B cell (primary cell): ENCODE measurements around the gene FRMPD4. TPM values are rescaled to one million over a fixed set of nuclear protein-coding genes. Genes with fewer than 3 reads are reported as not detected.
"Not testable (repeated sequence)": the region's sequence is repeated elsewhere in the genome, so short reads cannot be mapped to it uniquely, and the experiment has no call there.

Experiments used
- ATAC-seq: fragments of 200-7000 bp; cut with Tn5 transposase; one replicate; pipeline ENCODE4 v1.10.0; 2021; ENCODE audit warnings: low read depth, mild to moderate bottlenecking, moderate number of reproducible peaks, moderate library complexity
- CTCF ChIA-PET: fragments of 350-600 bp; sonication (Branson Sonifier 250); formaldehyde crosslinking; loops from one replicate; lab custom pipeline; 2021; ENCODE audit warnings: antibody characterized with exemption, inconsistent platforms; lab: Charles Lee
- POLR2A ChIA-PET: fragments of 350-600 bp; sonication (Branson Sonifier 250); formaldehyde crosslinking; loops from one replicate; lab custom pipeline; 2021; ENCODE audit warnings: antibody characterized with exemption; lab: Charles Lee
- DNase-seq: peaks from one replicate; pipeline ENCODE4 v3.0.0; 2013
- H2AFZ ChIP-seq: 2 replicates; pipeline ENCODE4 v1.6.1; 2012; ENCODE audit warnings: mild to moderate bottlenecking, low read depth, low read length; ENCODE audit not compliant: insufficient read depth, poor library complexity, severe bottlenecking
- H3K27ac ChIP-seq, 2 donors: 1 replicate in 1 of 2; 2 replicates in 1 of 2; pipeline ENCODE4 v1.5.1; 2012 to 2013; ENCODE audit warnings: low read length in 2 of 2, mild to moderate bottlenecking in 2 of 2, moderate library complexity in 1 of 2
- H3K27me3 ChIP-seq, 4 experiments: fragments of 200-600 bp in 1 of 4; sonication (generic) in 1 of 4; replicated peaks in 1 of 4; 1 replicate in 2 of 4; 2 replicates in 2 of 4; pipeline versions ENCODE4 v1.6.1 to v1.7.0; 2013 to 2016; ENCODE audit warnings: low read length in 3 of 4, mild to moderate bottlenecking in 2 of 4, mixed read lengths in 1 of 4, moderate library complexity in 1 of 4; ENCODE audit not compliant: insufficient read depth in 4 of 4, control insufficient read depth in 3 of 4; ENCODE audit errors: control extremely low read depth in 1 of 4
- H3K36me3 ChIP-seq, 2 experiments: replicated peaks in 1 of 2; 1 replicate in 1 of 2; 2 replicates in 1 of 2; pipeline versions ENCODE4 v1.6.1 to v1.7.1; 2013; ENCODE audit warnings: low read length in 1 of 2; ENCODE audit not compliant: insufficient read depth in 2 of 2, control insufficient read depth in 1 of 2; ENCODE audit errors: control extremely low read depth in 1 of 2, extremely low read depth in 1 of 2
- H3K4me1 ChIP-seq, 2 donors: fragments of 200-600 bp in 1 of 2; sonication (generic) in 1 of 2; 1 replicate in 1 of 2; 2 replicates in 1 of 2; pipeline versions ENCODE4 v1.5.1 to v1.6.1; 2013 to 2017; ENCODE audit warnings: low read length in 2 of 2; ENCODE audit not compliant: control insufficient read depth in 2 of 2, insufficient read depth in 2 of 2
- H3K4me2 ChIP-seq: replicated peaks from 2 replicates; pipeline ENCODE3; 2012; ENCODE audit warnings: mild to moderate bottlenecking, low read depth, low read length; ENCODE audit not compliant: poor library complexity, severe bottlenecking
- H3K4me3 ChIP-seq, 5 experiments: fragments of 200-600 bp in 1 of 5; sonication (generic) in 1 of 5; 1 replicate in 3 of 5; 2 replicates in 2 of 5; pipeline versions ENCODE4 v1.5.1 to v1.7.0; 2011 to 2016; ENCODE audit warnings: low read length in 4 of 5, mild to moderate bottlenecking in 4 of 5, low read depth in 2 of 5, control low read depth in 1 of 5, moderate library complexity in 1 of 5; ENCODE audit not compliant: insufficient read depth in 1 of 5; ENCODE audit errors: control extremely low read depth in 1 of 5, extremely low read depth in 1 of 5
- H3K79me2 ChIP-seq: fragments of 200-600 bp; sonication (generic); one replicate; pipeline ENCODE4 v1.6.0; 2016; ENCODE audit warnings: low read length; ENCODE audit not compliant: control insufficient read depth, insufficient read depth
- H3K9ac ChIP-seq: fragments of 200-600 bp; sonication (generic); 2 replicates; pipeline ENCODE4 v1.6.1; 2017; ENCODE audit warnings: mild to moderate bottlenecking, low read length, moderate library complexity
- H3K9me3 ChIP-seq, 3 donors: one replicate each; pipeline versions ENCODE4 v1.6.1 to v1.7.1; 2013; ENCODE audit warnings: low read length in 2 of 3; ENCODE audit not compliant: control insufficient read depth in 2 of 3, insufficient read depth in 1 of 3; ENCODE audit errors: control extremely low read depth in 1 of 3
- H4K20me1 ChIP-seq: 2 replicates; pipeline ENCODE4 v1.6.0; 2012; ENCODE audit warnings: mild to moderate bottlenecking, low read length; ENCODE audit not compliant: insufficient read depth, control insufficient read depth, poor library complexity, severe bottlenecking
- H3K27ac Mint-ChIP-seq: one replicate; pipeline ENCODE4 v1.8.0; 2021; ENCODE audit warnings: mixed read lengths
- H3K27me3 Mint-ChIP-seq: one replicate; pipeline ENCODE4 v1.8.0; 2021; ENCODE audit warnings: mixed read lengths
- H3K4me1 Mint-ChIP-seq: one replicate; pipeline ENCODE4 v1.8.0; 2021; ENCODE audit warnings: mixed read lengths
- H3K4me3 Mint-ChIP-seq: one replicate; pipeline ENCODE4 v1.8.0; 2021; ENCODE audit warnings: mixed read lengths
- H3K9me3 Mint-ChIP-seq: one replicate; pipeline ENCODE4 v1.8.0; 2022; ENCODE audit warnings: mixed read lengths; ENCODE audit not compliant: insufficient read depth
- EZH2 ChIP-seq: IDR thresholded peaks from 2 replicates; pipeline ENCODE4 v1.6.1; 2012; ENCODE audit warnings: borderline replicate concordance, low read depth, mild to moderate bottlenecking, moderate library complexity, low read length; ENCODE audit not compliant: insufficient read depth, poor library complexity, severe bottlenecking
- WGBS: methylation state at CpG from one replicate; pipeline ENCODE4 v1.1.5; 2013; ENCODE audit warnings: missing lambda C conversion rate; ENCODE audit not compliant: insufficient coverage; 5-methylcytosine and 5-hydroxymethylcytosine counted together
- intact Hi-C: fragments of 100-400 bp; cut with micrococcal nuclease; formaldehyde crosslinking; loops from one replicate; pipeline ENCODE4 v1.10.0; 2022
- polyA plus RNA-seq: library from polyadenylated mRNA; depleted of rRNA; stranded (reverse); fragments of >200 nt; gene quantifications from 2 replicates; pipeline ENCODE4 v1.2.3, GENCODE V29; 2012
- total RNA-seq, 2 donors: library from RNA; stranded (reverse); fragments of 120-200 nt in 1 of 2; gene quantifications; 1 replicate in 1 of 2; 2 replicates in 1 of 2; pipeline versions ENCODE4 v1.2.3 to v1.2.4, GENCODE V29; 2013 to 2022
- TF ChIP-seq, protein P1 (sequence below): fragments of 200-600 bp; IDR thresholded peaks from one replicate; pipeline ENCODE4 v1.8.0; 2022; ENCODE audit warnings: antibody characterized with exemption, mild to moderate bottlenecking

FRMPD4 gene
- total and polyA plus RNA-seq, 2 donors (not counting 1 experiment from before 2014, with no cell fraction given), result not detected

DNA sequence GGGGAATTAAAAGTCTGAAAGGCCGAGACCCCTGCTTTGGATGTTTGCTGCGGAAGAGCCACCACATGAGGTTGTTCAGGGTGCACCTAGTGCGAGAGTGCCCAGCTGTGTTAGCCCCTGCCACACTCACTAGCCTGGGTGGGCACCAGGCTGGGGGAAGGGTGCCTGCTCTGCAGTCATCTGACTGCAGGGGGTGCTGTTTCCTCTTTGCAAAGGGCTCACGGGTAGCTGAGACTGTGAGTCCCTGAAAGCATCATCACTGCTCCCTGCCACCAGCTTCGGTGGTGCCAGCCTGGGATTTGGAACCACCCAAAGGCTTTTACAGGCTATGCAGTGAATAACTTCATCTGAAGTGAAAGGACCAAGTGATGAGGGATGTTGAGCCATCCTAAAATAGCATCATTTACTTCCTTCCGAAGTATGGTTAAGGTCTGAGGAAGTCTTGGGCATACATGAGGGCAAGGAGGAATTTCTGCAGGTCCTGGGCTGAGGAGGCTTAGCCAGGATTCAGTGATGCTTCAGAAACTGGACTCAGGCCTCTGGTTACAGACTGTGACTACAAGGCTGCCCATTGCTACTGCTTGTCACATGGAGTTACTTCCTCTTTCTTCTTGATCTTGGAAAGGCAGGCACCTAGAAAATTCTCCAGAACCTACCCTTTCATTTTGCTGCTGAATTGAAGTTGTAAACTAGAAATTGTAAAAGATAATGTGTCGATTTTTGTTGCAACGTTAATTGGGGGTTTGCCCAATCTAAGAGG, 359.7 kb downstream of the FRMPD4 start:
- H3K27ac Mint-ChIP-seq, result no peak overlapping the region
- H3K27me3 Mint-ChIP-seq, result no peaks in the 10 kb centered on the region
- DNase-seq, result peak; percentile 17
- no peak overlapping the region for H3K4me3 Mint-ChIP-seq
- intact Hi-C loops, result loop anchor here (5.0 kb wide), 1 partner anchor 204 kb away; no protein-coding TSS in a partner anchor
- ATAC-seq, result peak; percentile 24
- H3K9ac ChIP-seq, result no peak overlapping the region
- H3K27me3 ChIP-seq, result no peaks in the 10 kb centered on the region
- H3K27ac ChIP-seq, result no peak overlapping the region
- H3K4me2 ChIP-seq, result peak overlapping the region; percentile 32
- CTCF ChIA-PET, result interaction anchor here (0.8 kb wide), 1 partner anchor 204 kb away, joined by 3 read pairs; no protein-coding TSS in a partner anchor
- H3K36me3 ChIP-seq, result no peaks in the 10 kb centered on the region
- H2AFZ ChIP-seq, result no peak overlapping the region
- H3K4me3 ChIP-seq, result no peak overlapping the region
- POLR2A ChIA-PET, result no interaction called here
- 67% methylated on average over 3 of the region's 8 CpGs for WGBS
- TF ChIP-seq, protein P1, sequence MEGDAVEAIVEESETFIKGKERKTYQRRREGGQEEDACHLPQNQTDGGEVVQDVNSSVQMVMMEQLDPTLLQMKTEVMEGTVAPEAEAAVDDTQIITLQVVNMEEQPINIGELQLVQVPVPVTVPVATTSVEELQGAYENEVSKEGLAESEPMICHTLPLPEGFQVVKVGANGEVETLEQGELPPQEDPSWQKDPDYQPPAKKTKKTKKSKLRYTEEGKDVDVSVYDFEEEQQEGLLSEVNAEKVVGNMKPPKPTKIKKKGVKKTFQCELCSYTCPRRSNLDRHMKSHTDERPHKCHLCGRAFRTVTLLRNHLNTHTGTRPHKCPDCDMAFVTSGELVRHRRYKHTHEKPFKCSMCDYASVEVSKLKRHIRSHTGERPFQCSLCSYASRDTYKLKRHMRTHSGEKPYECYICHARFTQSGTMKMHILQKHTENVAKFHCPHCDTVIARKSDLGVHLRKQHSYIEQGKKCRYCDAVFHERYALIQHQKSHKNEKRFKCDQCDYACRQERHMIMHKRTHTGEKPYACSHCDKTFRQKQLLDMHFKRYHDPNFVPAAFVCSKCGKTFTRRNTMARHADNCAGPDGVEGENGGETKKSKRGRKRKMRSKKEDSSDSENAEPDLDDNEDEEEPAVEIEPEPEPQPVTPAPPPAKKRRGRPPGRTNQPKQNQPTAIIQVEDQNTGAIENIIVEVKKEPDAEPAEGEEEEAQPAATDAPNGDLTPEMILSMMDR, result no peak
- no peak for TF ChIP-seq EZH2
- H3K9me3 Mint-ChIP-seq, result no peaks in the 10 kb centered on the region
- no peaks in the 10 kb centered on the region for H3K79me2 ChIP-seq
- peaks cover 0 to 2% (median 0%) of the 10 kb centered on the region in 3 donors for H3K9me3 ChIP-seq
- peaks cover 15 to 16% of the 10 kb centered on the region in 2 donors for H3K4me1 ChIP-seq
- H4K20me1 ChIP-seq, result no peaks in the 10 kb centered on the region
- H3K4me1 Mint-ChIP-seq, result peaks cover 15% of the 10 kb centered on the region

DNA sequence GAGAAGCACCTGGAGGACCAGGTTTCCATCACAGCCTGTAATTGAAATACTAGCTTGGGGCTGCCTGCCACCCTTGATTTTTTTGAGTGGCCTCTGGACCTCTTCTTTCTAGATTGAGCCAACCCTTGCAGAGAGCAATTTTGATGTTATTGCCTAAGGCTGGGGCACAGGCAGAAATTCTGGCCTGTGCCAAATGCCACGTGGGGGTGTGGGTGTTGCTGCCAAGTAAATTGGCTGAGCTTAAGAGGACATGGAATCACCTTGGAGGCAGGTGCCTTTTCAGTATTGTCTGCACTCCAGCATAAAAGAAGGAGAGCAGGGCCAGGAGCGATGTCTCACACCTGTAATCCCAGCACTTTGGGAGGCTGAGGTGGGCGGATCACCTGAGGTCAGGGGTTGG, 366.9 kb downstream of the FRMPD4 start:
- Mint-ChIP-seq H3K4me3 (no peak overlapping the region), H3K9me3 (no peaks in the 10 kb centered on the region), H3K4me1 (no peaks in the 10 kb centered on the region), H3K27me3 (no peaks in the 10 kb centered on the region), H3K27ac (no peak overlapping the region)
- H3K36me3 ChIP-seq, result no peaks in the 10 kb centered on the region
- no peaks in the 10 kb centered on the region for H3K9me3 ChIP-seq
- no peaks in the 10 kb centered on the region for H3K79me2 ChIP-seq
- H3K4me2 ChIP-seq, result no peak overlapping the region
- ChIA-PET CTCF (no interaction called here), POLR2A (no interaction called here)
- H3K9ac ChIP-seq, result no peak overlapping the region
- no peak overlapping the region for H3K27ac ChIP-seq
- TF ChIP-seq EZH2, result no peak
- TF ChIP-seq, protein P1, result no peak
- H3K4me3 ChIP-seq, result no peak overlapping the region
- no peaks in the 10 kb centered on the region for H4K20me1 ChIP-seq
- no peaks in the 10 kb centered on the region for H3K27me3 ChIP-seq
- 83% methylated on average over 1 of the region's 3 CpGs for WGBS
- intact Hi-C loops, result no loop called here
- no peak overlapping the region for H2AFZ ChIP-seq
- no peak for DNase-seq
- ATAC-seq, result no peak
- H3K4me1 ChIP-seq, result no peaks in the 10 kb centered on the region

DNA sequence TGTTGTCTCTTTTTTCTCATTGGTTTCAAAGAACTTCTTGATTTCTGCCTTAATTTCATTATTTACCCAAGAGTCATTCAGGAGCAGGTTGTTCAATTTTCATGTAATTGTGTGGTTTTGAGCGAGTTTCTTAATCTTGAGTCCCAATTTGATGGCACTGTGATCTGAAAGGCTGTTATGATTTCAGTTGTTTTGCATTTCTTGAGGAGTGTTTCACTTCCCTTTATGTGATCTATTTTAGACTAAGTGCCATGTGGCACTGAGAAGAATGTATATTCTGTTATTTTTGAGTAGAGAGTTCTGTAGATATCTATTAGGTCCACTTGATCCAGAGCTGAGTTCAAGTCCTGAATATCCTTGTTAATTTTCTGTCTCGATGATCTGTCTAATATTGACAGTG, 377.1 kb downstream of the FRMPD4 start:
- peaks cover 49% of the 10 kb centered on the region for H3K4me1 Mint-ChIP-seq

More for the DNA sequence above, 377.1 kb downstream of the FRMPD4 start:
- H3K9me3 Mint-ChIP-seq, POLR2A ChIA-PET, H4K20me1 ChIP-seq, H3K4me3 ChIP-seq, CTCF ChIA-PET, H3K79me2 ChIP-seq, H3K36me3 ChIP-seq, intact Hi-C loops, H3K27me3 ChIP-seq, H3K27me3 Mint-ChIP-seq, H2AFZ ChIP-seq, H3K9ac ChIP-seq: not testable (repeated sequence)
- Histone ChIP-seq H3K9me3 (peaks cover 0 to 12% (median 3%) of the 10 kb centered on the region in 3 donors), H3K4me2 (peak overlapping the region; percentile 35), H3K27ac (peak overlapping the region; percentile 38 to 61), H3K4me1 (peaks cover 22 to 23% of the 10 kb centered on the region in 2 donors)
- Mint-ChIP-seq H3K4me3 (peak overlapping the region; percentile 64), H3K27ac (peak overlapping the region; percentile 87)
- ATAC-seq, result peak; percentile 54
- WGBS, result 40% methylated on average over 1 of the region's 2 CpGs
- DNase-seq, result peak; percentile 38
